ENCODE data around the gene IBA57. TPM values are rescaled to one million over a fixed set of nuclear protein-coding genes. Genes with fewer than 3 reads are reported as not detected.
"Not testable (repeated sequence)": the region's sequence is repeated elsewhere in the genome, so short reads cannot be mapped to it uniquely, and the experiment has no call there.

The IBA57 gene
- polyA plus RNA-seq, 12 donors = 3.6 to 9.5 (median 4.2) TPM; not detected in 1

DNA sequence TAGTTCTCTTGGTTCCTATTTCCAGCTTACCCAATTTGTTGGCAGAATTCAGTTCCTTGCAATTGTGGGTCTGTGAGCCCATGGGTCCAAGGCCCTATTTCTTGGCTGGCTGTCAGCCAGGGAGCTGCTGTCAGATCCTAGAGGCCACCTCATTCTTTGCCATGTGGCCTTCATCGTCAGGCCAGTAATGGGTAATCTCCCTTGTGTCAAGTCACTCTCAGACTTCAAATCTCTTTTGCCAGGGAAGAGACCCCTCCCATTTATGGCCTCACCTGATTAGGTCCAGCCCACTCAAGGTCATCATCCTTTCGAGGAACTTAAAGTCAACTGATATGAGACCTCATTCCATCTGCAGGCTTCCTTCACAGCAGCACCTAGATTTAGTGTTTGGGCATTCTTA is 60.1 kb downstream of the IBA57 start:
- no peak for DNase-seq

- no peak for DNase-seq
These were observed 60.7 kb downstream of the IBA57 start for GRCh38 chr1:228226141-228226874.

GRCh38 chr1:228226956-228227791 is 61.6 kb downstream of the IBA57 start:
- DNase-seq = no peak

- DNase-seq = not testable (repeated sequence)
These were observed 62.5 kb downstream of the IBA57 start for GRCh38 chr1:228228147-228228546.

- DNase-seq = no peak
These were observed 63.0 kb downstream of the IBA57 start for GRCh38 chr1:228228601-228229074.

DNA sequence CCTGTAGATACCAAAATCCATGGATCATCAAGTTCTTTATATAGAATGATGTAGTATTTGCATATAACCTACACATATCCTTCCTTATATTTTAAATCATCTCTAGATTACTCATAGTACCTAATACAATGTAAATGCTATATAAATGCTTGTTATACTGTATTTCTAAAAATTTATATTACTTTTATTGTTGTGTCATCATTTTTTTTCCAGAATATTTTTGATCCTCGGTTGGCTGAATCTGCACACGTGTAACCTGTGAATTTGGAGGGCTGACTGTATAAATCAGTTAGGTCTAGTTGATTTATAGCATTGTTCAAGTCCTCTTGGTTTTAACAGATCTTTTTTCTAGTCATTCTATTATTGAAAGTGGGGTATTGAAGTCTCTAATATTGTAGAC is 65.6 kb downstream of the IBA57 start:
- DNase-seq = no peak

Other genes with a start within 250 kb of the IBA57 start
- gene WNT9A, start 217.9 kb upstream of the IBA57 start, polyA plus RNA-seq (ENCODE audit: insufficient read length in 12 of 12) = 10 to 100 TPM in 2 of 12 donors, 1 to 10 TPM in 9, not detected in 1; 3.5 to 15.2 (median 6.3) TPM
- gene WNT3A, start 158.8 kb upstream of the IBA57 start, polyA plus RNA-seq (ENCODE audit: insufficient read length in 12 of 12) = 1 to 10 TPM in 1 of 12 donors, under 1 TPM in 3, not detected in 8; 0.04 to 2.0 (median 0.38) TPM
- gene ARF1, start 83.1 kb upstream of the IBA57 start, polyA plus RNA-seq (ENCODE audit: insufficient read length in 12 of 12) = 100 to 1,000 TPM in 11 of 12 donors, not detected in 1; 213 to 325 (median 249) TPM
- 10 to 100 TPM in 3 of 12 donors, 1 to 10 TPM in 8, not detected in 1; 6.9 to 26.8 (median 8.6) TPM for gene C1orf35, start 62.5 kb upstream of the IBA57 start, polyA plus RNA-seq (ENCODE audit: insufficient read length in 12 of 12)
- 10 to 100 TPM in 11 of 12 donors, not detected in 1; 20.2 to 37.7 (median 26.8) TPM for gene MRPL55, start 56.5 kb upstream of the IBA57 start, polyA plus RNA-seq (ENCODE audit: insufficient read length in 12 of 12)
- gene GUK1, start 25.5 kb upstream of the IBA57 start, polyA plus RNA-seq (ENCODE audit: insufficient read length in 12 of 12) = 100 to 1,000 TPM in 10 of 12 donors, 10 to 100 TPM in 1, not detected in 1; 96.9 to 181 (median 113) TPM
- gene GJC2, start 15.9 kb upstream of the IBA57 start, polyA plus RNA-seq (ENCODE audit: insufficient read length in 12 of 12) = 1 to 10 TPM in 4 of 12 donors, under 1 TPM in 7, not detected in 1; 0.47 to 6.3 (median 0.82) TPM
- gene OBSCN, start 42.2 kb downstream of the IBA57 start, polyA plus RNA-seq (ENCODE audit: insufficient read length in 12 of 12) = 100 to 1,000 TPM; 147 to 517 (median 269) TPM
- gene TRIM11, start 241.0 kb downstream of the IBA57 start, polyA plus RNA-seq (ENCODE audit: insufficient read length in 12 of 12) = 1 to 10 TPM in 11 of 12 donors, not detected in 1; 4.2 to 9.7 (median 6.2) TPM

Measured in muscle of arm (tissue), 12 donors.